Keratinocyte (primary cell): ENCODE results near the gene DCN. TPM values are rescaled to one million over a fixed set of nuclear protein-coding genes. Genes with fewer than 3 reads are reported as not detected.

Experiments
- DNase-seq: peaks from one replicate; pipeline ENCODE4 v3.0.0-alpha.2; 2011; ENCODE audit warnings: low read depth, missing footprints, low spot score
- FAIRE-seq: peaks from 2 replicates; lab custom pipeline; 2011; peaks lifted over from hg19 to GRCh38; lab: Jason Lieb, UNC
- H2AFZ ChIP-seq: 2 replicates; pipeline ENCODE4 v1.6.0; 2012; ENCODE audit warnings: low read length, control low read depth, inconsistent platforms; ENCODE audit not compliant: control insufficient read depth
- H3K27ac ChIP-seq: 2 replicates; pipeline ENCODE4 v1.5.1; 2011; ENCODE audit warnings: low read length; ENCODE audit not compliant: control insufficient read depth, insufficient read depth
- H3K27me3 ChIP-seq: 3 replicates; pipeline ENCODE4 v1.6.0; 2011; ENCODE audit warnings: low read length; ENCODE audit not compliant: control insufficient read depth, insufficient read depth; ENCODE audit errors: extremely low read depth
- H3K36me3 ChIP-seq, 2 experiments: 2 replicates in 1 of 2; 3 replicates in 1 of 2; pipeline ENCODE4 v1.5.1; 2011; ENCODE audit warnings: low read length in 2 of 2, mild to moderate bottlenecking in 1 of 2; ENCODE audit not compliant: control insufficient read depth in 2 of 2, insufficient read depth in 2 of 2; ENCODE audit errors: extremely low read depth in 1 of 2
- H3K4me1 ChIP-seq: 3 replicates; pipeline ENCODE4 v1.5.1; 2011; ENCODE audit warnings: low read length; ENCODE audit not compliant: control insufficient read depth, insufficient read depth; ENCODE audit errors: extremely low read depth
- H3K4me2 ChIP-seq: 3 replicates; pipeline ENCODE4 v1.6.0; 2011; ENCODE audit warnings: low read depth, low read length; ENCODE audit not compliant: control insufficient read depth, insufficient read depth; ENCODE audit errors: extremely low read depth
- H3K4me3 ChIP-seq, 3 experiments: fragments of 200-600 bp in 1 of 3; sonication (generic) in 1 of 3; 2 replicates in 2 of 3; 3 replicates in 1 of 3; pipeline ENCODE4 v1.5.1; 2011 to 2016; ENCODE audit warnings: low read length in 3 of 3, mild to moderate bottlenecking in 3 of 3, control low read depth in 2 of 3, inconsistent platforms in 1 of 3, low read depth in 1 of 3, mixed read lengths in 1 of 3, mixed run types in 1 of 3, moderate library complexity in 1 of 3; ENCODE audit not compliant: control insufficient read depth in 2 of 3, insufficient read depth in 2 of 3; ENCODE audit errors: extremely low read depth in 1 of 3
- H3K79me2 ChIP-seq: 2 replicates; pipeline ENCODE4 v1.6.0; 2012; ENCODE audit warnings: low read length; ENCODE audit not compliant: control insufficient read depth, insufficient read depth
- H3K9ac ChIP-seq: 3 replicates; pipeline ENCODE4 v1.6.0; 2011; ENCODE audit warnings: low read length; ENCODE audit not compliant: control insufficient read depth, insufficient read depth; ENCODE audit errors: extremely low read depth
- H3K9me1 ChIP-seq: 3 replicates; pipeline ENCODE4 v1.6.0; 2011; ENCODE audit warnings: low read length; ENCODE audit not compliant: control insufficient read depth, insufficient read depth; ENCODE audit errors: extremely low read depth
- H3K9me3 ChIP-seq: 2 replicates; pipeline ENCODE4 v1.5.1; 2012; ENCODE audit warnings: low read depth, low read length; ENCODE audit not compliant: control insufficient read depth
- H4K20me1 ChIP-seq: 3 replicates; pipeline ENCODE4 v1.6.0; 2011; ENCODE audit warnings: low read length; ENCODE audit not compliant: control insufficient read depth, insufficient read depth; ENCODE audit errors: extremely low read depth
- CTCF ChIP-seq, 3 experiments: IDR thresholded peaks in 1 of 3; conservative IDR thresholded peaks in 1 of 3; optimal IDR thresholded peaks in 1 of 3; 2 replicates in 2 of 3; 3 replicates in 1 of 3; pipeline versions ENCODE3 to v1.5.1; 2011; ENCODE audit warnings: low read length in 3 of 3, mild to moderate bottlenecking in 3 of 3, moderate library complexity in 2 of 3, control low read depth in 1 of 3, inconsistent platforms in 1 of 3; ENCODE audit not compliant: insufficient read depth in 2 of 3; ENCODE audit errors: extremely low read depth in 1 of 3
- EZH2 ChIP-seq: IDR thresholded peaks from one replicate; pipeline ENCODE4 v1.6.1; 2012; ENCODE audit warnings: inconsistent platforms, mild to moderate bottlenecking, low read length, moderate library complexity
- dilution Hi-C: fragments of 300-500 bp; cut with MboI; formaldehyde crosslinking; loops from one replicate; pipeline ENCODE4 v1.7.0; 2020; ENCODE audit warnings: low sequenced_read_pairs; ENCODE audit not compliant: extremely low pct_ligation_motif_present
- polyA plus RNA-seq, 5 experiments: library from polyadenylated mRNA; depleted of rRNA in 3 of 5; stranded (reverse) in 3 of 5; stranded (forward) in 1 of 5; unstranded in 1 of 5; fragments of >200 nt; gene quantifications; 1 replicate in 1 of 5; 2 replicates in 3 of 5; 3 replicates in 1 of 5; pipeline versions ENCODE4 v1.2.1 to v1.2.3, GENCODE V29; 2011 to 2012; ENCODE audit warnings: missing spikeins in 2 of 5, low read depth in 1 of 5, low replicate concordance in 1 of 5

Gene DCN
- polyA plus RNA-seq, 1 donor (not counting 4 experiments of a cell fraction or from before 2014, with no cell fraction given), result 2.5 TPM

DNA sequence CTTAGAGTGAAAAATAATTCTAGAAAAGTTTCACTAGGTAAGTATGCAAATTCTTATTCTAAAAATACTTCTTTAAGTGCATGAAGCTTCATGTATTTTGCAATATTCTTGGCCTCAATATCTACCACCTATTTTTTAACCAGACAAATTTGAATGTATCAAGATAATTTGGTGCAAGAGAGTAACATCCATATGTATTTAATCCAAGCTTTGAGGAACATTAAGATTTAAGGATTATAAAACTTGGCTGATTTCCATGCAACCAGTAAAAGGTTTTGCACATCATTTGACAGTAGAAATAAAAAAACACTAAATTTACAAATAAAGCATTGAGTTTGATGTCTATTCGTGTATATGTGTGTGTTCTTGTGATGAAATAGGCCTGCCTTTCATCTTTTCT is 79.0 kb downstream of the DCN start:
- dilution Hi-C loops, result no loop called here
- no peak overlapping the region for H3K4me2 ChIP-seq

DNA sequence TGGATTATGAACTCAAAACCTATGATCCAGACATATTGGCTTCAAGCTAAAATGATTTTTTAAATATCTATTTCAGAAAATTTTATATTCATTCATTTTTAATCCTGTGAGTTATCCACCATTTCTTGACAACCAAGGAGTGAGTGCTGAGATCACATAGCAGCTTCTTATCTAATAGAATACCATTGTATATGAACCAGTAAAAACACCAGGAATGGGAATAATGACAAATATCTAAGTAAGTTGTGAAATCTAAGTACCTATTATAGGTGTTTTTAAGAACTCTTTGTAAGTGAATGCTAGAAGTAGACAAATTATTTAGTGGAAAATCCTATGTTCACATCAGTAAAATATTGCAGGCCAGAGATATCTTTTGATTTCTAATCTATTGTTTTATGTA is 79.5 kb downstream of the DCN start:
- no peak for FAIRE-seq
- Histone ChIP-seq H3K27me3 (no peaks in the 10 kb centered on the region), H3K9me3 (no peaks in the 10 kb centered on the region), H3K36me3 (no peaks in the 10 kb centered on the region), H3K4me3 (no peak overlapping the region), H3K9ac (no peak overlapping the region), H3K27ac (no peak overlapping the region), H3K4me1 (peaks cover 6% of the 10 kb centered on the region), H4K20me1 (no peaks in the 10 kb centered on the region), H3K79me2 (no peaks in the 10 kb centered on the region), H3K4me2 (no peak overlapping the region), H3K9me1 (no peaks in the 10 kb centered on the region), H2AFZ (no peak overlapping the region)
- dilution Hi-C loops, result no loop called here
- TF ChIP-seq EZH2 (no peak), CTCF (optimal IDR thresholded peaks at IDR 0.05 in 1 of 3, IDR thresholded peaks at IDR 0.05 in 1 of 3, conservative IDR thresholded peaks at IDR 0.05 in 1 of 3; ENCODE audit: extremely low read depth in 1 of 3, insufficient read depth in 2 of 3, low read length in 3 of 3) (no peak)
- DNase-seq, result no peak

More for the DNA sequence above, 79.0 kb downstream of the DCN start:
- no peaks in the 10 kb centered on the region for H3K27me3 ChIP-seq
- no peaks in the 10 kb centered on the region for H3K9me3 ChIP-seq
- DNase-seq, result no peak
- TF ChIP-seq EZH2, result no peak
- TF ChIP-seq CTCF (optimal IDR thresholded peaks at IDR 0.05 in 1 of 3, IDR thresholded peaks at IDR 0.05 in 1 of 3, conservative IDR thresholded peaks at IDR 0.05 in 1 of 3; ENCODE audit: extremely low read depth in 1 of 3, insufficient read depth in 2 of 3, low read length in 3 of 3), result no peak
- H3K9me1 ChIP-seq, result no peaks in the 10 kb centered on the region
- no peak overlapping the region for H3K4me3 ChIP-seq
- no peaks in the 10 kb centered on the region for H3K79me2 ChIP-seq
- no peaks in the 10 kb centered on the region for H3K36me3 ChIP-seq
- no peak for FAIRE-seq
- H3K27ac ChIP-seq, result no peak overlapping the region
- H3K9ac ChIP-seq, result no peak overlapping the region
- H4K20me1 ChIP-seq, result no peaks in the 10 kb centered on the region
- H3K4me1 ChIP-seq, result peaks cover 6% of the 10 kb centered on the region
- H2AFZ ChIP-seq, result no peak overlapping the region
